ENCODE results near the gene LOXL3.
A peak's percentile ranks its signal among the peaks of the same experiment; 100 is the strongest.
"Not testable (repeated sequence)": the region's sequence is repeated elsewhere in the genome, so short reads cannot be mapped to it uniquely, and the experiment has no call there.

LOXL3 gene

GRCh38 chr2:74562126-74562775, 8.5 kb upstream of the LOXL3 start:
- H3K27me3 Mint-ChIP-seq: peaks cover 24% of the 10 kb centered on the region
- peaks cover 3% of the 10 kb centered on the region for H3K36me3 Mint-ChIP-seq (ENCODE audit: low read depth)
- no peaks in the 10 kb centered on the region for H3K9me3 Mint-ChIP-seq
- no peak for DNase-seq
- H3K4me1 Mint-ChIP-seq (ENCODE audit: low read depth): peaks cover 25% of the 10 kb centered on the region
- H3K27ac Mint-ChIP-seq: no peak overlapping the region
- H3K4me3 Mint-ChIP-seq: no peak overlapping the region

- not testable (repeated sequence) for DNase-seq, H3K27ac Mint-ChIP-seq, H3K4me3 Mint-ChIP-seq, H3K9me3 Mint-ChIP-seq
- Mint-ChIP-seq H3K36me3 (ENCODE audit: low read depth) (peaks cover 15% of the 10 kb centered on the region), H3K4me1 (ENCODE audit: low read depth) (peaks cover 16% of the 10 kb centered on the region), H3K27me3 (peaks cover 24% of the 10 kb centered on the region)
Observed at GRCh38 chr2:74561022-74561421, 7.3 kb upstream of the LOXL3 start.

- Mint-ChIP-seq H3K4me1 (ENCODE audit: low read depth) (peaks cover 15% of the 10 kb centered on the region), H3K36me3 (ENCODE audit: low read depth) (peaks cover 17% of the 10 kb centered on the region), H3K4me3 (no peak overlapping the region), H3K9me3 (no peaks in the 10 kb centered on the region), H3K27ac (no peak overlapping the region), H3K27me3 (peaks cover 24% of the 10 kb centered on the region)
- no peak for DNase-seq
Observed at GRCh38 chr2:74560591-74560990, 6.8 kb upstream of the LOXL3 start.

- Mint-ChIP-seq H3K27me3 (peaks cover 24% of the 10 kb centered on the region), H3K27ac (no peak overlapping the region), H3K36me3 (ENCODE audit: low read depth) (peaks cover 22% of the 10 kb centered on the region), H3K9me3 (no peaks in the 10 kb centered on the region), H3K4me3 (no peak overlapping the region), H3K4me1 (ENCODE audit: low read depth) (peaks cover 19% of the 10 kb centered on the region)
- no peak for DNase-seq
Observed at GRCh38 chr2:74559912-74560311, 6.2 kb upstream of the LOXL3 start.

- no peak for DNase-seq
- Mint-ChIP-seq H3K27me3 (peaks cover 14% of the 10 kb centered on the region), H3K27ac (no peak overlapping the region), H3K4me1 (ENCODE audit: low read depth) (peaks cover 15% of the 10 kb centered on the region), H3K9me3 (no peaks in the 10 kb centered on the region), H3K4me3 (no peak overlapping the region), H3K36me3 (ENCODE audit: low read depth) (peaks cover 26% of the 10 kb centered on the region)
Observed at GRCh38 chr2:74558284-74559230, 4.8 kb upstream of the LOXL3 start.

- Mint-ChIP-seq H3K27me3 (peaks cover 13% of the 10 kb centered on the region), H3K4me3 (peak overlapping the region; percentile 23), H3K9me3 (no peaks in the 10 kb centered on the region), H3K27ac (no peak overlapping the region), H3K4me1 (ENCODE audit: low read depth) (peaks cover 20% of the 10 kb centered on the region), H3K36me3 (ENCODE audit: low read depth) (peaks cover 26% of the 10 kb centered on the region)
- no peak for DNase-seq
Observed at GRCh38 chr2:74556831-74557370, 3.2 kb upstream of the LOXL3 start.

- no peaks in the 10 kb centered on the region for H3K9me3 Mint-ChIP-seq
- H3K36me3 Mint-ChIP-seq (ENCODE audit: low read depth): peaks cover 26% of the 10 kb centered on the region
- DNase-seq: no peak
- peaks cover 20% of the 10 kb centered on the region for H3K4me1 Mint-ChIP-seq (ENCODE audit: low read depth)
- peaks cover 18% of the 10 kb centered on the region for H3K27me3 Mint-ChIP-seq
- H3K27ac Mint-ChIP-seq: no peak overlapping the region
- peak overlapping the region; percentile 92 for H3K4me3 Mint-ChIP-seq
Observed at GRCh38 chr2:74556159-74556558, 2.4 kb upstream of the LOXL3 start.

GRCh38 chr2:74555610-74556103, 1.9 kb upstream of the LOXL3 start:
- Mint-ChIP-seq H3K27me3 (peaks cover 20% of the 10 kb centered on the region), H3K9me3 (no peaks in the 10 kb centered on the region), H3K27ac (peak overlapping the region; percentile 92), H3K4me3 (peak overlapping the region; percentile 92), H3K4me1 (ENCODE audit: low read depth) (peaks cover 19% of the 10 kb centered on the region), H3K36me3 (ENCODE audit: low read depth) (peaks cover 26% of the 10 kb centered on the region)
- no peak for DNase-seq

GRCh38 chr2:74554820-74555531, 1.2 kb upstream of the LOXL3 start:
- Mint-ChIP-seq H3K27ac (peak overlapping the region; percentile 92), H3K4me1 (ENCODE audit: low read depth) (peaks cover 14% of the 10 kb centered on the region), H3K4me3 (peak overlapping the region; percentile 92), H3K9me3 (no peaks in the 10 kb centered on the region), H3K27me3 (peaks cover 20% of the 10 kb centered on the region), H3K36me3 (ENCODE audit: low read depth) (peaks cover 26% of the 10 kb centered on the region)
- peak; percentile 74 for DNase-seq

GRCh38 chr2:74552914-74553811, 579 bp downstream of the LOXL3 start:
- peak overlapping the region; percentile 92 for H3K4me3 Mint-ChIP-seq
- H3K4me1 Mint-ChIP-seq (ENCODE audit: low read depth): peaks cover 21% of the 10 kb centered on the region

GRCh38 chr2:74551942-74552913, 1.5 kb downstream of the LOXL3 start:
- no peak for DNase-seq
- Mint-ChIP-seq H3K9me3 (no peaks in the 10 kb centered on the region), H3K4me1 (ENCODE audit: low read depth) (peaks cover 22% of the 10 kb centered on the region), H3K36me3 (ENCODE audit: low read depth) (peaks cover 22% of the 10 kb centered on the region), H3K27me3 (peaks cover 43% of the 10 kb centered on the region), H3K27ac (peak overlapping the region; percentile 1), H3K4me3 (no peak overlapping the region)

More at GRCh38 chr2:74552914-74553811, 579 bp downstream of the LOXL3 start:
- peaks cover 35% of the 10 kb centered on the region for H3K27me3 Mint-ChIP-seq
- H3K27ac Mint-ChIP-seq: peak overlapping the region; percentile 30
- H3K36me3 Mint-ChIP-seq (ENCODE audit: low read depth): peaks cover 26% of the 10 kb centered on the region
- H3K9me3 Mint-ChIP-seq: no peaks in the 10 kb centered on the region
- no peak for DNase-seq

GRCh38 chr2:74551530-74551929, 2.2 kb downstream of the LOXL3 start:
- no peak overlapping the region for H3K27ac Mint-ChIP-seq

More at GRCh38 chr2:74551530-74551929, 2.2 kb downstream of the LOXL3 start:
- peaks cover 16% of the 10 kb centered on the region for H3K36me3 Mint-ChIP-seq (ENCODE audit: low read depth)
- no peaks in the 10 kb centered on the region for H3K9me3 Mint-ChIP-seq
- no peak overlapping the region for H3K4me3 Mint-ChIP-seq
- no peak for DNase-seq
- peaks cover 22% of the 10 kb centered on the region for H3K4me1 Mint-ChIP-seq (ENCODE audit: low read depth)
- peaks cover 45% of the 10 kb centered on the region for H3K27me3 Mint-ChIP-seq
